DMS153 treated with DMSO at 0.1 percent for 48 hours (cell line): ENCODE results near the gene EPB41L4A.
A peak's percentile ranks its signal among the peaks of the same experiment; 100 is the strongest.
"Not testable (repeated sequence)": the region's sequence is repeated elsewhere in the genome, so short reads cannot be mapped to it uniquely, and the experiment has no call there.

ENCODE experiments used
- DNase-seq: peaks from one replicate; lab custom pipeline; 2025; ENCODE audit not compliant: unreplicated experiment; lab: John Stamatoyannopoulos, UW

EPB41L4A gene

DNA sequence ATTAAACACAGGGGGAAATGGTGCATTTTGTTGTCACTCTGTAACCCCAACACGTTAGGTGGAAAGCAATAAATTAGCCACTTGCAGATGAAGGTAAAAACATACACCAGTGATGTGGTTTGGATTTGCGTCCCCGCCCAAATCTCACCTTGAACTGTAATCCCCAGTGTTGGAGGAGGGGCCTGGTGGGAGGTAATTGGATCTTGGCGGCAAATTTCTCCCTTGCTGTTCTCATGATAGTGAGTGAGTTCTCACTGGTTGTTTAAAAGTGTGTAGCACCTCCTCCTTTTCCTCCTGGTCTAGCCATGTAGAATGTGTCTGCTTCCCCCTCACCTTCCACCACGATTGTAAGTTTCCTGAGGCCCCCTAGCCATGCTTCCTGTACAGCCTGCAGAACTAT, 17.2 kb downstream of the EPB41L4A start:
- DNase-seq: no peak

GRCh38 chr5:112397690-112398089, 21.4 kb downstream of the EPB41L4A start:
- no peak for DNase-seq

- no peak for DNase-seq
These were observed 22.6 kb downstream of the EPB41L4A start for GRCh38 chr5:112396430-112396829.

DNA sequence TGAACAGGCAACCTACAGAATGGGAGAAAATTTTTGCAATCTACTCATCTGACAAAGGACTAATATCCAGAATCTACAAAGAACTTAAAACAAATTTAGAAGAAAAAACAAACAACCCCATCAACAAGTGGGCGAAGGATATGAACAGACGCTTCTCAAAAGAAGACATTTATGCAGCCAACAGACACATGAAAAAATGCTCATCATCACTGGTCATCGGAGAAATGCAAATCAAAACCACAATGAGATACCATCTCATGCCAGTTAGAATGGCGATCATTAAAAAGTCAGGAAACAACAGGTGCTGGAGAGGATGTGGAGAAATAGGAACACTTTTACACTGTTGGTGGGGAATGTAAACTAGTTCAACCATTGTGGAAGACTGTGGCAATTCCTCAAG, 23.8 kb downstream of the EPB41L4A start:
- DNase-seq: not testable (repeated sequence)

DNA sequence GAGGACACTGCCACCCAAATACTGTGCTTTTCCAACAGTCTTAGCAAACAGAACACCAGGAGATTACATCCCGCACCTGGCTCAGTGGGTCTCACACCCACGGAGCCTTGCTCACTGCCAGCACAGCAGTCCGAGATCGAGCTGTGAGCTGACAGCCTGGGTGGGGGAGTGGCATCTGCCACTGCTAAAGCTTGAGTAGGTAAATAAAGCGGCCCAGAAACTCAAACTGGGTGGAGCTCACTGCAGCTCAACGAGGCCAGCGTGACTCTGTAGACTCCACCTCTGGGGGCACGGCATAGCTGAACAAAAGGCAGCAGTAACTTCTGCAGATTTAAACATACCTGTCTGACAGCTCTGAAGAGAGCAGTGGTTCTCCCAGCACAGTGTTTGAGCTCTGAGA, 28.8 kb downstream of the EPB41L4A start:
- peak; percentile 14 for DNase-seq

DNA sequence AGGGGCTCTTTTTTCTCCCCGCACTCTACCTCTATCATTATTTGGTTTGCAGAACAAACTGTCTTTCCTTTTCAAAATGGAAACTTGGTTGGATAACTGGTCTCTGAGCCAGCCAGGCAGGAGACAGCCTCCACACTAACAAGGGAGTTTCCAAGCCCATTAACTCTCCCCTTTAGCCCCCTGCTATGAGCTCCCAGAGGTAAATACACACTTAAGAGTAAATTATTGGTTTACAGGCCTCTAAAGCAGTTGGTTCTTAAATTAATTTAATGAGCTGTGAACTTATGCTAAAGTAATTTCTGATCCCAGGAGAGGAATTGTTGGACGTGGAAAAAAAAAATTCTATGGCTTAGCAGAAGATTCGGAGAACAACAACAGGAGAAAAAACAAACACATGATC, 30.3 kb downstream of the EPB41L4A start:
- no peak for DNase-seq

DNA sequence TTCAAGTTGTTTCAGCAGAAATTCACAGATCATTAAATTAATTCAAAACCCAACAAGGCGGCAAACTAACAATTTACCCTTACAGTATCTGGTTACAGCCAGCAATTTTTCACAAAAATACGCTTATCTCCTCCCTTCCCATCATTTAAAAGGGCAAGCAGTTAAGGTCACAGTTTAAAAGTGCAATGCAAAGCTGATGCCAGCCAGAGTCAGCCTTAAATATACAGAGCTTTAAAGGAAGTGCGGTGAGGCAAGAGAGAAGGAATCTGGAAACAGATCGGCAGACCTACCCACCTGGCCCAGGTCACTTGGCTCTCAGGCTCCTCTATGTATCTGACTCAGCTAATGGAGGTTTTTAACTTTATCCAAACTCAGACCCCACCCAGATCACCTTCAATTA, 31.0 kb downstream of the EPB41L4A start:
- DNase-seq: no peak

DNA sequence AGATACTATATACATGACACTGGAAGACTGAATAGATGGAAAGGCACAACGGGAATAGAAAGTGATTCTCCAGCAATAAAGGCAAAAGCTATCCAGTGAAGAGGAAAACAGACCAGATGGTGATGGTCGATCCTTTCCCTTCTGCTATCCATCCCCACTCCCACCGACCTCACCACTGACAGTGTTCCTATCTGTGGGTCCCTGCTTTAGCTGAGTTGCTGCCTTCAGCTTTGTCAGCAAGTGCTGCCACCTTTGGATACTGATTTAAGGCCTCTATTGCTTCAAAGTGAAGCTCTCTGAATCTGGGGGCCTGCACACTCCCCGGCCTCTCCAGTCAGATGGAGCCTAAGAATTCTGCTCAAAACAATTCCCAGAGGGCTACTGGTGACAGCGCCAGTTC, 32.3 kb downstream of the EPB41L4A start:
- no peak for DNase-seq

- DNase-seq: no peak
These were observed 33.1 kb downstream of the EPB41L4A start for GRCh38 chr5:112385969-112386368.

DNA sequence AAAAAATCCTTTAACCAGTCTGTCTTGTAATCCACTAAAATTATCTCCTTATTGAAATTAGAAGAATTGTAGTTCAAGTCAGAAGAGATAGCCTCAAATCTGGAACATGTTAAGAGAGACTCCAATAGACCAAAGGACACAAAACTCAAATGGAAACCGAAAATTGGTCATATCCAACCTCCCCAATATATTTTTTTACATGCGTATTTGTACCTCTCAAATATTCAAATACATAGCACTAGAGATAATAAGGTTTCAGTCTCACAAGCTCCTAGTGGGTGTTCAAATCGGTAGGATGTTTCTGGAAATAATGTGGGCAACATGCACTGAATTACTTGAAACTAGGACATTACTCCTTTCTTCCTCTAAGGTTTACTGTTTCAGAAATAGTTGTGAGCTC, 33.5 kb downstream of the EPB41L4A start:
- no peak for DNase-seq

DNA sequence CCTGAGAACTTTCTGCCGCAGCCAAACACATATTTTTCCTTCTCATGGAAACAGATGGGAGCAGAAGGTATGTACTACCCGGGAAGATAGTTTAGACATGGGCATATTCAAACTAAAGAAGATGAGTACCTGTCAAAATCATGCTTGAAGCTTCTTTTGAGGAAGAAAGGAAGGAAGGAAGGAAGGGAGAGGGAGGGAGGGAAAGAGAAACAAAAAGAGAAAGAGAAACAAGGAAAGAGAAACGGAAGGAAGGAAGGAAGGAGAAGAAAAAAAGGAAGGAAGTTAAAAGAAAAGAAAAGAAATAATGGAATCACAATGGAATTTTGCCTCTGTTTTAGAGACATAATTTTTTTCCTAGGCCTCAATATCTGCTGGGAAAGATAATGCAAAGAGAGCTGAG, 34.6 kb downstream of the EPB41L4A start:
- DNase-seq: no peak

GRCh38 chr5:112382886-112383285, 36.2 kb downstream of the EPB41L4A start:
- no peak for DNase-seq

DNA sequence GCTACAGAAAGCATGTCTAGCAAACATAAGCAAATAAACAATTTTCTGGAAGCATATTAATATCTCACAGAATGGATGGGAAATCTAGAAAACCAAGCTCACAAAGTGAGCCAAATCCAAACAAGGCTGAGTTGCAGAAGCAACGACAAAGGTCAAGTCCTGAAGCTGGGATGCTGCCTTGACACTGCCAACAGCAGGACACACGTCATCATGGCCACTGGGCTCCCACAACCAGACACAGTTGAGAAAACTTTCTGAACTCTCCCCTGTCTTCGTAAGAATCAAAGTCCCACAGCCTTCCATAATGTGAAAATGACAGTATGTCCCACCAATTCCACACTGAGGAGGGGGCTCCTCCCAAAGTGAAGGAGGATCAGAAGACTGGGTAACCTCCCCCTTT, 37.6 kb downstream of the EPB41L4A start:
- DNase-seq: no peak

DNA sequence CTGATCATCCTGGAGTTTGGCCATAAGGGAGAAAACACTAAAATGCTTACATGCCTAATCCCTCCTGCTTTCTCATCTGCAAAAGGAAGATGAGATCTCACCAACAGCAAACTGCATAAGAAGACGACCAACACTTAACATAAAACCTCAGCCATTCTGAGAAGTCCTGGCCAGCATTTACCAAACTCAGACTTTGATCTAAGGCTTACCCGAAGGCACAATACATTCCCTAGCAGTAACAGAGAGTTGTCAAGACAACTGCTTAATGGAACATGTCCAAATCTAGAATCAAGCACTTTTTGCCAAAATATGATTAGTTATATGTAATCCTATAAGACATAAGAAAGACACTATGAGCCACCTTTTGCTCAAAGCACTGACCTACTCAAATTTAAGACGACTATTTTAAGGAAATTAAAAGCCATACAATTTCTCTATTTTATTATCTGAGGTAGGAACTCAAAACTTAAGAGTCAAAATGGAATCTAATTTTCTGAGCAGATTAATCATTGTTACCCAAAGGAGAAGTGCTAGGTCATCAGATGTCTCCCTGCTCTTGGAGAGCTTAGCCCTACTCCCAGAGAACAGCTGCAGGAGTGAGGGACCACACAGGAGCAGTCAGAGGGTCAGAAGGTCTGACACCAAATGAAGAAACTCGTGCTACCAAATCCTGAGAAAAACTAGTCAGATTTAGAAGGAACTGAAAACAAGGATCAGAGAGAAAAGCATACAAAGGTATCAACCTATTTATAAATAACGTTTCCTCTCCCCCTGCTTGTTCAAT, 39.3 kb downstream of the EPB41L4A start:
- no peak for DNase-seq

- DNase-seq: no peak
These were observed 44.3 kb downstream of the EPB41L4A start for GRCh38 chr5:112374818-112375217.

DNA sequence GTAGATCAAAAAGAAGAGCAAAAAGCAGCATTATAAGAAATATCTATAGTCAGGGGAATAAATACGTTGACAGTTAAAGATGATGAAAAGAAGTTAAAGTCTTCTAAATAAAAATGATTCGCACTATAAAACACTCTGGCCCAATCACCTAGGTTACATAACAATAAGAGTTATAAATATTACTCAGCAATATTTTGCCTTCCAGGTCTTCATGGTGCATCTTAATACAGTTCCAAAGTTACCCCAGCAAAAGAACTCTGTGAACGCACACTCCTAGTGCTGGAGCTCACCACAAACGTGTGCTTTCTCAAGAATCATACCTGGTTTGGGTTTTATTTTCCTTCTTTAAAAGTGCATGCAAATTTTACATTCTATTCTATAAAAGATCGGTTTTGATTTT, 44.7 kb downstream of the EPB41L4A start:
- DNase-seq: no peak

DNA sequence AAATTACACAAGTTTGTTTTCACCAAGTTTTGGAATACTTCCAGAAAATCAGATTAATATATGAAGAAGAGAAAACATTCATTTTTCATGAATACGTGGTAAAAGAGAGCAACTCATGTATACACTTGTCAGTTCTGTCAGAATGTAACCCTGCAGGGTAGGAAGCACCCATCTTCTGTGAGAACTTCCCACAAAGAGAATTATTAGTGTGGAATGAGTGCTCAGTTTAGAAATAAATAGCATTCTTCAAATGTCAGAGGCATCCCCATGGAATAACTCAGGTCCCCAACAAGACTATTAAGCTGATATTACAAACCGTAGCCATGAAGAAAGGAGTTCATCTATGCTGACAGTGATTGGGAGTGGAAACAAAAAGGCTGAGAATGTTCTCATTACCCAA, 45.2 kb downstream of the EPB41L4A start:
- DNase-seq: no peak

DNA sequence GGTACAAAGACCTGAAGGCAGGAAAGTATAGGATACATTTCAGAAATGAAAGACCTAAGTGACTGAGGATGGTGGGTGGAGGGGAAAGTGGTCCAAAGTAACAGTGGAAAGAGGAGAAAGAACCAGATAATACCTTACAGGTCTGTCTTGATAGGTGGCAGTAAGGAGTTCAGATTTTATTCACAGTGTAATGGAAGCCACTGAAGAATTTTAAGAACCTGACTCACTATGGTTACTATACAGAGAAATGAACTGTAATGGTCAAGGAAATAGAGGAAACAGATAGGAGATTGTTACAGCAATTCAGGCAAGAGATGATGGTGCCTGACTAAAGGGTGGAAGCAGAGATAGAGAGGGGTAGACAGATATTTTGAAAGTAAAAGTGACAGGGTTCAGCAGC, 46.5 kb downstream of the EPB41L4A start:
- no peak for DNase-seq

DNA sequence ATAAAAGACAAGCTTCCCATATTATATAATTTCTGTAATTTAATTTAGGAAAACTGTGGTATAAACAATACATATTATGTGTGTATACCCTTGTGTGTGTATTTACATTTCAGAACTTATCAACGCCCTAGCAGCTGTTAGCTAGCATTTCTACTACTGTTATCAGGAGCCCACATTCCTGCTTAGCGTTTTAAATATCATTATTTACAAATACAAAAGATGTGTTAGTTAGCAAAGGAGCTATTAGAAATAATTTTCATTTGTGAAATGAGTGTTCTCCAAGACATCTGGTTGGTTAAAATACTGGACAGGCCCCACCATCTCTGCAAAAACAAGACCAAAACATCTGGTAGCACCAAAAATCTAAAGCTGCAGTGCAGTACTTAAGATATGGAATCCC, 48.0 kb downstream of the EPB41L4A start:
- no peak for DNase-seq

GRCh38 chr5:112367400-112367799, 51.7 kb downstream of the EPB41L4A start:
- DNase-seq: no peak

DNA sequence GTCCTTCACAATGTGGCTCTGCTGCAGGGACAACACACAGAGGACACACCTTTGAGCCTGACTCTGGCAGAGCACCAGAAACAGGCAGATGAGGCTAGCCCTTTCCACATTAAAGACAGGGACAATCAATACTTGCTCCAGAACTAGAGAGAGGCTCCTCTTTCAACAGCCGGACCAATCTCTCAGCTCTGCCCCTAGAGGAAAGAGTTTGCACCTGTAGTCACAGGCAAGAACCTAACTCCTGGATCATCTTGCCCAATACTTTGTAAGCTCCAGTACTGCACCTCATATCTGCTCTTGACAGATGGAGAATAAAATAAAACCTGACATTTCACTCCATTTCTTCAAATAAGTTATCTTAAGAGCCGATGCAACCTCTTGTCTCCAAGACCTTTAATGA, 52.1 kb downstream of the EPB41L4A start:
- no peak for DNase-seq

- DNase-seq: not testable (repeated sequence)
These were observed 58.3 kb downstream of the EPB41L4A start for GRCh38 chr5:112360740-112361139.
